ENCODE data around the gene RET.
"Not testable (repeated sequence)": the region's sequence is repeated elsewhere in the genome, so short reads cannot be mapped to it uniquely, and the experiment has no call there.

RET gene

GRCh38 chr10:43137717-43138020 lies 60.8 kb downstream of the RET start:
- Histone ChIP-seq H3K27ac (ENCODE audit: low read length) (peak overlapping the region; percentile 88), H3K9me3 (ENCODE audit: control insufficient read depth in 2 of 2, low read length in 2 of 2) (no peaks in the 10 kb centered on the region), H3K36me3 (ENCODE audit: control insufficient read depth in 2 of 2, insufficient read depth in 2 of 2, low read length in 2 of 2) (no peaks in the 10 kb centered on the region), H3K4me3 (ENCODE audit: low read length in 2 of 2) (peak overlapping the region; percentile 86 to 90), H3K4me1 (ENCODE audit: control insufficient read depth, insufficient read depth, low read length) (peaks cover 5% of the 10 kb centered on the region), H3K9ac (ENCODE audit: low read length in 2 of 2) (peak overlapping the region; percentile 89 to 95), H3K27me3 (ENCODE audit: control insufficient read depth in 1 of 2, insufficient read depth in 2 of 2, low read length in 2 of 2) (no peaks in the 10 kb centered on the region)

DNA sequence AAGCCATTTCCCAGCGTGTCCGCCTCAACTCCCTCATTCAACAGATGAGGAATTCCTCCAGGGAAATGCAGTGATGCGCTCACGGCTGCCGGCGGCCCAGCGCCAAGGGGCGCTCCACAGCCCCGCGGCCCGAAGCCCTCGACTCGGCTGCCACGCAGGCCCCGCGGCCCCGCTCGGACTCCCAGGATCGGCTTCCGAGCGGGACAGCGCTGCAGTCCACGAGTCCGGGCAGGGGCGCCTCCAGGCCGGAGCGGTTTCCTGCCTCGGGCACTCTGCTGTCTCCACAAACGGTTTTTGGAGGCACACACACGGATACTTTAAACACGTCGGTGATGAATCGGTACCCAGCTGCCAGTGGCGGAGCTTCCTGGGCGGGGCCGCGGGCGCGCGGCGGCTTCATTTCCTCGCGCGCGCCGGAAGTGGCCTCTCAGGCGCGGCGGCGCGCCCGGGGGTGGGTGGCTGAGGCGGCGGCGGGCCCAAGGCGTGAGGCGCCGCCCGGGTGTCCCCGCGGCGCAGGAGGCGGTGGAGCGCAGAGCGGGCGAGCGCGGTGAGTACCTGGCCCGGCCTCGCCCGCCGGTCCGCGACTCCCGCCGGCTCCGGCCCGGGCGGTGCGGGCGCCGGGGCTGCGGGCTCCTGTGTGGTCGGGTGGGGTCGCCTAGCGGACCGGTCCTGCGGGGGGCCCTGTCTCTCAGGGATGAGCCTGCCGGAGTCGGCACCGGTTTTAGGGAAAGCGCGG lies 61.3 kb downstream of the RET start, which contains the start of gene CSGALNACT2:
Gene CSGALNACT2, plus strand, starts transcription at position 425 of the 736 bp plus-strand sequence. CDS start 16,705 bp downstream, outside the sequence.
- Histone ChIP-seq H3K36me3 (ENCODE audit: control insufficient read depth in 2 of 2, insufficient read depth in 2 of 2, low read length in 2 of 2) (no peaks in the 10 kb centered on the region), H3K9me3 (ENCODE audit: control insufficient read depth in 2 of 2, low read length in 2 of 2) (no peaks in the 10 kb centered on the region), H3K27ac (ENCODE audit: low read length) (peak within 1 kb of the TSS; percentile 88), H3K9ac (ENCODE audit: low read length in 2 of 2) (peak within 1 kb of the TSS; percentile 89 to 95), H3K4me1 (ENCODE audit: control insufficient read depth, insufficient read depth, low read length) (peaks cover 5% of the 10 kb centered on the region), H3K27me3 (ENCODE audit: control insufficient read depth in 1 of 2, insufficient read depth in 2 of 2, low read length in 2 of 2) (no peaks in the 10 kb centered on the region), H3K4me3 (ENCODE audit: low read length in 2 of 2) (peak within 1 kb of the TSS; percentile 86 to 95)

DNA sequence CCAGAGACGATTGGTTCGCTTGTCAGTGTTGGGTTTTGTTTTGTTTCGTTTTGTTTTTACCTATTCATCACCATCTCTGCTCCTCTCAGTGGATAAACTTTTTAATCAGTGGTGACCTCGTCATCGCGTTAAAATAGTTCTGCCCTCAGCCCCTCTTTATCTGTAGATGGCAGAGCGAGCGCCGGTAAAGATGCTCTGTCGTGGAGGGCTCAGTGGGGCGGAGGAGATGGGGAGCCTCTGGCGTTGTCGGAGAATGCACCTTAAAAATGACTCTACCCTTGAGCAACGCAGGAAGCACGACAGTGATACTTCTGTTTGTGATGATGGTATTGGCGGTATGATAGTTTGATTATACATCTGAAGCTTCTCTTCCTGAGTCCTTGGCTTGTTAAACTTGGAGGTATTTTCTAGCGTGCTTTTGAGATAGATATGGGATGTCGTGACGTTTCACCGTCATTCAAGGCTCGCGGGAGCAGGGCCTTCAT lies 61.9 kb downstream of the RET start:
- Histone ChIP-seq H3K36me3 (ENCODE audit: control insufficient read depth in 2 of 2, insufficient read depth in 2 of 2, low read length in 2 of 2) (no peaks in the 10 kb centered on the region), H3K4me3 (ENCODE audit: low read length in 2 of 2) (peak overlapping the region; percentile 86 to 95), H3K9me3 (ENCODE audit: control insufficient read depth in 2 of 2, low read length in 2 of 2) (no peaks in the 10 kb centered on the region), H3K27ac (ENCODE audit: low read length) (peak overlapping the region; percentile 64), H3K9ac (ENCODE audit: low read length in 2 of 2) (peak overlapping the region; percentile 86 to 95), H3K4me1 (ENCODE audit: control insufficient read depth, insufficient read depth, low read length) (peaks cover 5% of the 10 kb centered on the region), H3K27me3 (ENCODE audit: control insufficient read depth in 1 of 2, insufficient read depth in 2 of 2, low read length in 2 of 2) (no peaks in the 10 kb centered on the region)

DNA sequence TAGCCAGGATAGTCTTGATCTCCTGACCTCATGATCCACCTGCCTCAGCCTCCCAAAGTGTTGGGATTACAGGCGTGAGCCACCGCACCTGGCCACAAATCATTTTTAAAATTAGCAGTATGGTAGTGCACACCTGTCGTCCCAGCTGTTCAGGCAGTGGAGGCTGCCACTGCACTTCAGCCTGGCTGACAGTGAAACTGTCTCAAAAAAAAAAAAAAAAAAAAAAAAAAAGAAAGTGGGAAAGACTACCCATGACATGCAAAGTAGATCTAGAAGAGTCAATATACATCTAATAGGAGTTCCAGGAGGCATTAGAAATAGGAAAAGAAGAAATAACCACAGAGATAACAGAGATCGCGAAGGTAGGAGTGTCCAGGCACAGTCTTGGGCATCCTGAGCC lies 64.6 kb downstream of the RET start:
- H3K9me3 ChIP-seq (ENCODE audit: control insufficient read depth in 2 of 2, low read length in 2 of 2): no peaks in the 10 kb centered on the region
- no peak overlapping the region for H3K4me3 ChIP-seq (ENCODE audit: low read length in 2 of 2)
- no peak overlapping the region for H3K27ac ChIP-seq (ENCODE audit: low read length)
- no peaks in the 10 kb centered on the region for H3K36me3 ChIP-seq (ENCODE audit: control insufficient read depth in 2 of 2, insufficient read depth in 2 of 2, low read length in 2 of 2)
- H3K9ac ChIP-seq (ENCODE audit: low read length in 2 of 2): no peak overlapping the region
- H3K27me3 ChIP-seq (ENCODE audit: control insufficient read depth in 1 of 2, insufficient read depth in 2 of 2, low read length in 2 of 2): no peaks in the 10 kb centered on the region
- H3K4me1 ChIP-seq (ENCODE audit: control insufficient read depth, insufficient read depth, low read length): peaks cover 5% of the 10 kb centered on the region

DNA sequence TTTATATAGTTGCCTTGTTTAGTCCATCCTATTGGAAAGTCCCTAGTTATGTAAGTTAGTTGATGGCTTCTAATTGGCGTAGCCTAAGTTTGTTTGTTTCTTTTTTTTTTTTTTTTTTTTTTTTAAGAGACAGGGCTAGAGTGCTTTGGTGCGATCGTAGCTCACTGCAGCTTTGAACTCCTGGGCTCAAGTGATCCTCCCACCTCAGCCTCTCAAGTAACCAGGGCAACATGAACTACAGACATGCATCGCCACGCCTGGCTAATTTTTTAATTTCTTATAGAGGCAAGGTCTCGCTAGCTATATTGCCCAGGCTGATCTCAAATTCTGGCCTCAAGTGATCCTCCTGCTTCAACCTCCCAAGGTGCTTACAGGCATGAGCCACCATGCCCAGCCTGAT lies 68.4 kb downstream of the RET start:
- no peaks in the 10 kb centered on the region for H3K27me3 ChIP-seq (ENCODE audit: control insufficient read depth in 1 of 2, insufficient read depth in 2 of 2, low read length in 2 of 2)
- no peak overlapping the region for H3K4me3 ChIP-seq (ENCODE audit: low read length in 2 of 2)
- H3K9me3 ChIP-seq (ENCODE audit: control insufficient read depth in 2 of 2, low read length in 2 of 2): no peaks in the 10 kb centered on the region
- H3K4me1 ChIP-seq (ENCODE audit: control insufficient read depth, insufficient read depth, low read length): no peaks in the 10 kb centered on the region
- no peaks in the 10 kb centered on the region for H3K36me3 ChIP-seq (ENCODE audit: control insufficient read depth in 2 of 2, insufficient read depth in 2 of 2, low read length in 2 of 2)
- no peak overlapping the region for H3K9ac ChIP-seq (ENCODE audit: low read length in 2 of 2)
- no peak overlapping the region for H3K27ac ChIP-seq (ENCODE audit: low read length)

GRCh38 chr10:43145936-43146335 lies 69.1 kb downstream of the RET start:
- H3K27ac ChIP-seq (ENCODE audit: low read length); H3K9me3 ChIP-seq (ENCODE audit: control insufficient read depth in 2 of 2, low read length in 2 of 2); H3K4me3 ChIP-seq (ENCODE audit: low read length in 2 of 2); H3K36me3 ChIP-seq (ENCODE audit: control insufficient read depth in 2 of 2, insufficient read depth in 2 of 2, low read length in 2 of 2); H3K27me3 ChIP-seq (ENCODE audit: control insufficient read depth in 1 of 2, insufficient read depth in 2 of 2, low read length in 2 of 2); H3K9ac ChIP-seq (ENCODE audit: low read length in 2 of 2); H3K4me1 ChIP-seq (ENCODE audit: control insufficient read depth, insufficient read depth, low read length): not testable (repeated sequence)

DNA sequence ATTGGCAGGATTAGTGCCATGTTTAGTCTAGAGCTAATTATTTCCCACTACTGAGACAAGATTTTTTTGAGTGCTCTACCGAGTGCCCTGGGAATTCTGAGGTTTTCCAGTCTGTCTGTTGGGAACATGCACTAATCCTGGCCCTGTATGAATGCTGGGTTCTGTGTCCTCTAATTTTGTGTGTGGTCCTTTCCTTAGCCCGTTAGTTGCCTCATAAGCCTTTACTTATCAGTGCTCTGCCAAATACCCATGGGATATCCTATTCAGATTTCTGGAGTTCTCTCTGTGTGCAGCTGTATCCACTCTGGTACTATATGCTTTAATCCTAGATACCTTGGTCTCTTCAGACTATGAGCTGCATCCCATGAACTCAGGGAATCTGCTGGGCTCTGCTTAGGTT lies 74.5 kb downstream of the RET start:
- Histone ChIP-seq H3K9me3 (ENCODE audit: control insufficient read depth in 2 of 2, low read length in 2 of 2) (no peaks in the 10 kb centered on the region), H3K36me3 (ENCODE audit: control insufficient read depth in 2 of 2, insufficient read depth in 2 of 2, low read length in 2 of 2) (no peaks in the 10 kb centered on the region), H3K27me3 (ENCODE audit: control insufficient read depth in 1 of 2, insufficient read depth in 2 of 2, low read length in 2 of 2) (no peaks in the 10 kb centered on the region), H3K4me3 (ENCODE audit: low read length in 2 of 2) (no peak overlapping the region), H3K4me1 (ENCODE audit: control insufficient read depth, insufficient read depth, low read length) (no peaks in the 10 kb centered on the region), H3K9ac (ENCODE audit: low read length in 2 of 2) (no peak overlapping the region), H3K27ac (ENCODE audit: low read length) (no peak overlapping the region)

GRCh38 chr10:43153901-43154300 lies 77.0 kb downstream of the RET start:
- Histone ChIP-seq H3K36me3 (ENCODE audit: control insufficient read depth in 2 of 2, insufficient read depth in 2 of 2, low read length in 2 of 2) (no peaks in the 10 kb centered on the region), H3K4me1 (ENCODE audit: control insufficient read depth, insufficient read depth, low read length) (no peaks in the 10 kb centered on the region), H3K9me3 (ENCODE audit: control insufficient read depth in 2 of 2, low read length in 2 of 2) (no peaks in the 10 kb centered on the region), H3K27me3 (ENCODE audit: control insufficient read depth in 1 of 2, insufficient read depth in 2 of 2, low read length in 2 of 2) (no peaks in the 10 kb centered on the region), H3K27ac (ENCODE audit: low read length) (no peak overlapping the region), H3K4me3 (ENCODE audit: low read length in 2 of 2) (no peak overlapping the region), H3K9ac (ENCODE audit: low read length in 2 of 2) (no peak overlapping the region)

GRCh38 chr10:43155221-43155620 lies 78.4 kb downstream of the RET start:
- Histone ChIP-seq H3K36me3 (ENCODE audit: control insufficient read depth in 2 of 2, insufficient read depth in 2 of 2, low read length in 2 of 2) (no peaks in the 10 kb centered on the region), H3K27me3 (ENCODE audit: control insufficient read depth in 1 of 2, insufficient read depth in 2 of 2, low read length in 2 of 2) (no peaks in the 10 kb centered on the region), H3K4me1 (ENCODE audit: control insufficient read depth, insufficient read depth, low read length) (no peaks in the 10 kb centered on the region), H3K9me3 (ENCODE audit: control insufficient read depth in 2 of 2, low read length in 2 of 2) (no peaks in the 10 kb centered on the region), H3K27ac (ENCODE audit: low read length) (no peak overlapping the region), H3K9ac (ENCODE audit: low read length in 2 of 2) (no peak overlapping the region), H3K4me3 (ENCODE audit: low read length in 2 of 2) (no peak overlapping the region)

GRCh38 chr10:43155741-43156140 lies 78.9 kb downstream of the RET start:
- no peak overlapping the region for H3K27ac ChIP-seq (ENCODE audit: low read length)
- H3K36me3 ChIP-seq (ENCODE audit: control insufficient read depth in 2 of 2, insufficient read depth in 2 of 2, low read length in 2 of 2): no peaks in the 10 kb centered on the region
- H3K9ac ChIP-seq (ENCODE audit: low read length in 2 of 2): no peak overlapping the region
- no peaks in the 10 kb centered on the region for H3K27me3 ChIP-seq (ENCODE audit: control insufficient read depth in 1 of 2, insufficient read depth in 2 of 2, low read length in 2 of 2)
- H3K4me1 ChIP-seq (ENCODE audit: control insufficient read depth, insufficient read depth, low read length): no peaks in the 10 kb centered on the region
- no peaks in the 10 kb centered on the region for H3K9me3 ChIP-seq (ENCODE audit: control insufficient read depth in 2 of 2, low read length in 2 of 2)
- H3K4me3 ChIP-seq (ENCODE audit: low read length in 2 of 2): no peak overlapping the region

GRCh38 chr10:43156590-43157341 lies 79.9 kb downstream of the RET start:
- H3K9me3 ChIP-seq (ENCODE audit: control insufficient read depth in 2 of 2, low read length in 2 of 2): no peaks in the 10 kb centered on the region
- H3K4me3 ChIP-seq (ENCODE audit: low read length in 2 of 2): no peak overlapping the region
- H3K9ac ChIP-seq (ENCODE audit: low read length in 2 of 2): no peak overlapping the region
- no peak overlapping the region for H3K27ac ChIP-seq (ENCODE audit: low read length)
- no peaks in the 10 kb centered on the region for H3K27me3 ChIP-seq (ENCODE audit: control insufficient read depth in 1 of 2, insufficient read depth in 2 of 2, low read length in 2 of 2)
- no peaks in the 10 kb centered on the region for H3K4me1 ChIP-seq (ENCODE audit: control insufficient read depth, insufficient read depth, low read length)
- H3K36me3 ChIP-seq (ENCODE audit: control insufficient read depth in 2 of 2, insufficient read depth in 2 of 2, low read length in 2 of 2): peaks cover 4 to 5% of the 10 kb centered on the region in 2 donors

Data from stomach smooth muscle (tissue), 2 donors.